H54 (cell line): Measurements from ENCODE around the gene PRDM5.

Experiments used
- DNase-seq: peaks from one replicate; pipeline ENCODE4 v3.0.0; 2011; ENCODE audit warnings: low spot score, mixed read lengths; ENCODE audit not compliant: insufficient read length
- FAIRE-seq: peaks from 3 replicates; lab custom pipeline; 2011; peaks lifted over from hg19 to GRCh38; lab: Jason Lieb, UNC
- POLR2A ChIP-seq: IDR thresholded peaks from 2 replicates; pipeline ENCODE4 v1.6.1; 2011; ENCODE audit warnings: low read depth, mild to moderate bottlenecking, low read length

Gene PRDM5

DNA sequence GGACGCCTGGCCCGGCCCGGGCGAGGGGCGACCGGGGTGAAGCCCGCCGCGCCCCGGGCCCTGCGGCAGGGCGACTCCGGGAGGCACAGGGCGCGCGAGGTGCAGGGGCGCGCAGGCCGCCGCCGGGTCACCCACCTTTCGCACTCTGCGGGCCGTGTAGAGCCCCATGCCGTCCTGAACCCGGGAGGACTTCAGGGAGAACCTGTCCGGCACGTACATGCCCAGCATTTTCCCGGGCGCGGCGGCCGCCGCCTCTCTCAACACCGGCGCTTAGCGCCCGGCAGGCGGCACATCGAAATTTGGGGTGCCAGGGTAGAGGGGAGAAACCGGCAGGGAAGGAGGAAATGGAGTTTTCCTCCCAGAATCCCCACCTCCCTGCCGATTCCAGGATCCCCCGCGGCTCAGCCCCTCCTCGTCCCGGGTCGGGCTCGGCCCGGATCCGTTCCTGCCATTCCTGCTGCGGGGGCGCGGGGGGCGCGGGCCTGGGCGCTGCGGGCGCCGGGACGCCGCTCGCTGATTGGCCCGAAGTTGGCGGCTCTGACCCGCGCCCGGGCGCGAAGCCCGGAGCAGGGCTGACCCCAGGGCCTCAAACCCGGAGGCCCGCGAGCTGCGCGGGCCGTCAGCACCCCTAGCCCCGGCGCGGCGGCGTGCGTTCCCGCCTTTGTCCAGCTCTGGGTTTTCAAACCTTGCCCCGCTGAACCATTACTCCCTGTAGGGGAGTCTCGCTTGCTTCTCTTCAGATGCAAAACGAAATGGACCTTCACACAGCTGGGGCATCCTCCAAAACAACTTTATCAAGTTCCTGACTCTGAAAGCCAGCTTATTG is at the start of gene PRDM5:
Gene PRDM5 (minus strand): TSS at position 346 of the 826 bp plus-strand sequence. CDS start 118 bp downstream, at position 228.
- FAIRE-seq (no peak), DNase-seq (peak; percentile 37)
- peak; percentile 34; the same call in 1 of the 2 replicates for TF ChIP-seq POLR2A

DNA sequence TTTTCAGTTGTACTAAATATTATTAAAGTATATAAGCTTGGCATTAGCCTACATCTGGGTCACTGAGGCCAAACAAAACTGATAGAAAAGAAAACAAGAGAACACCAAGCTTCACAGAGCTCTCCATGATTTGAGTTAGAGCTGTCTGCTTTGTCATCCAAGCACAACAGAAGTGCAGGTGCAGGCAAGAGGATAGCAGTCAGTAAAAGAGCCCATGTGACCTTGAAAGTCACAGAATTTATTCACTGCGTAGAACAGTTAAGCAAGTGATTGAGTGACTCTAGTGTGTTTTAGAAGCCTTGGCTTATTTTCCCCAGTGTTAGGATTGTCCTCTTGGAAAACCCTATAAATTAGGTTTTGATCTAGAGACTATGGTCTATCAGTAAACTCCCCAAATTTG is 49.4 kb upstream of the PRDM5 start:
- no peak for TF ChIP-seq POLR2A
- DNase-seq (no peak), FAIRE-seq (no peak)

DNA sequence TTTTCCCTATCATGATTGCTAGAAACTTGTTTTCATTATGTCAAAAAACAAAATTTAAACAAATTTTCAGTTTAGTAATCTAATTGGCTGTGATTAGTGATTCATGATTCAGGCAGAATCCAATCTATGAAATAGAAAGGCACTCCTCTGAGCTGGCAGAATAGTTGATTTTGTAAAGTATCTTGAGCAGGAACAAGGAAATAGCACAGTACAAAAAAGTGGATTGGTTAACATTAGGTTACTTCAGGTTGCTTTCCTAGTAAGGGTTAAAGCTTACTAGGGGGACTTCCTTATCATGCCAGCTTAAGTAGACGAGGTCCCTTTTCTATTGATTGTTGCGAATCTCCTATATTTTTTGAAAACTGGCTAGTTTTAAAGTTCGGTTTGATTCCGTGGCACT is 43.4 kb upstream of the PRDM5 start:
- DNase-seq (no peak), FAIRE-seq (no peak)
- no peak for TF ChIP-seq POLR2A

DNA sequence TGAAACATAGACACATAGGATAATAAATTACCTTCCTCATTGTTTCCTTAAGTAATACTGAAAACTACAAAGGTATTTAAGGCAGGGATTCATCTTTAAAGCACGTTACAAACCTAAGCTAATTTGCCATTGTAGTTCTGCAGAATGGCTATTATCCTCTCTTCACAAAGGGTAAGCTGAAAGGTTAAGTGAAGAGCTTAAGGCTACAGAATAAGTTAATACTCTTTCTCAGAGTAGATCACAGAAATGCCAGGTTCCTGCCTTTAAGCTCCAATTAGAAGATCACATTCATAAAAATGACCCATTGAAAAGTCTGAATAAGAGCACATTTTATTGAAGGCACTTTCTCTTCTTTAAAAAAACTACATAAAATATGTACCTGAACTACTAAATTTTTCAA is 42.1 kb upstream of the PRDM5 start:
- DNase-seq (no peak), FAIRE-seq (no peak)
- no peak for TF ChIP-seq POLR2A

DNA sequence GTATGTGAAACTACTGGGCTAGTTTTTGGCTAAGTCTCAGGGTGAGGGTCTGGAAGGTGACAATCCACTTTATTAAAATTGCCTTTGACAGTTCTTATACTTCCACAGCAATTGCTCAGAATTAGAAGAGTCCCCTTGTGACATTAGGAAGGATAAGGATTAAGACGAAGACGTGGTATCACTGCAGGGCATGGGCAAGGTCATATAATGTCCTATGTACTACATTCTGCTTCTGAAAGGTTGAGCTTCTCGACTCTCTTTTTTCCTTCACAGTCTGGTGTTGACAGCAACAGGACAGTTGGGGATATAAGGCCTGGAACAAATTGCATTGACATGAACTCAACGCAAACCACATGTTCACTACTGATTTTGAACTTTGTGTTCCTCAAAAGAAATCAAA is 40.9 kb upstream of the PRDM5 start:
- FAIRE-seq, result no peak
- no peak for DNase-seq
- no peak for TF ChIP-seq POLR2A

DNA sequence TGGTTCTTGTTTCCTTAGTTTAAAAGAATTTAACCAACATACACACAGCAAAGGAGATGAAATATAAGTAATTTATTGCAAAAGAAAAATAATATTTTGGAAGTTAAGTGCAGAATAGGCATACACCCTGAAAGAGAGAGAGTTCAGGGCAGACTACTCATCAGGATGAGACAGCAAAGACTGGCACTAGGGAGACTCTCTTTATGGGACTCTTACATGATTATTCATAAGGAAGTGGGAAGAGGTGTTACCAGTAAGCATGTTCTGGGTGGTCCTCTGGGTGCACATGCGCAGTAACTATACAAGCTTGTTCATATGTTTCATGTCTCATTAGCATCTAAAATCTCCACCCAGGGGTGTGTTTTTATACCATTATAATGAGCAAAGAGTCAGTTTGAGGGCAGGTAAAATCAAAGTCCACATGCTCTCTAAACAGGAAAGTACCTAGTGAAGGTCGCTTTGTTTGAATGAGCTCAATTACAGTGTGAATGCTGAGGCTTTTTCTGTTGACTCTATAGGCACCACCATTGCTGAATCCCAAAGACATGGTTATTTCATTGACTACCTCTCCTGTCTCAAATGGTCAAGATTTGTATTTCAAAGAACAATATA is 38.2 kb upstream of the PRDM5 start:
- no peak for TF ChIP-seq POLR2A
- FAIRE-seq (no peak), DNase-seq (no peak)

DNA sequence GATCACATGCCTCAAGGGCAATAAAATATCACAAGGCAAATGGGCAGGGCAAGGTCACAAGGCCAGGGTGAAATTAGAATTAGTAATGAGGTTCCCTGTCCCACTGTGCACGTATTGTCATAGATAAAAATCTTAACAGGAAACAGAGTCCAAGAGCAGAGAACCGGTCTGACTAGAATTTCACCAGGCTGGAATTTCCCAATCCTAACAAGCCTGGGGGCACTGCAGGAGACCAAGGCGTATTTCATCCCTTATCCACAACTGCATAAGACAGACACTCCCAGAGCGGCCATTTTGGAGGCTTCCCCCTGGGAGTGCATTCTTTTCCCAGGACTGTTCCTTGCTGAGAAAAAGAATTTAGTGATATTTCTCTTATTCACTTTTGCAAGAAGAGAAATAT is 25.9 kb upstream of the PRDM5 start:
- DNase-seq (no peak), FAIRE-seq (no peak)
- TF ChIP-seq POLR2A, result no peak

DNA sequence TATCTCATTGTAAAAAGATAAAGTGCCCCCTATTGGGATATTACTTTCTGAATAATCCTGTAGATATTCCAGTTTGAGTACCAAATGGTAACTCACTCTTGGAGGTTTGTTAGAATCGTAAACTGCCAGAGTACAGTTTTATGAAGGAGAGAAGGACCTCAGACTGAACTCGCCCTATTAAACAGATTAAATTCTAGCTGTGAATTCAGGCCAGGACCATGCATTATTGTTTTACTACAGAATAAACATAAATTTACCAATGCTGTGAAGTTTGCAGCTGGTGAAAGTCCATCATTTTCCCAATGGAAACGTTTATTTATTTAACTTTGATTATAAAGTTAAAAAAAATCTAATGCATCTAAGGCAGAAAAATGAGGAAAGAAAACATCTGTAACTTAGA is 20.2 kb upstream of the PRDM5 start:
- DNase-seq (no peak), FAIRE-seq (no peak)
- no peak for TF ChIP-seq POLR2A

DNA sequence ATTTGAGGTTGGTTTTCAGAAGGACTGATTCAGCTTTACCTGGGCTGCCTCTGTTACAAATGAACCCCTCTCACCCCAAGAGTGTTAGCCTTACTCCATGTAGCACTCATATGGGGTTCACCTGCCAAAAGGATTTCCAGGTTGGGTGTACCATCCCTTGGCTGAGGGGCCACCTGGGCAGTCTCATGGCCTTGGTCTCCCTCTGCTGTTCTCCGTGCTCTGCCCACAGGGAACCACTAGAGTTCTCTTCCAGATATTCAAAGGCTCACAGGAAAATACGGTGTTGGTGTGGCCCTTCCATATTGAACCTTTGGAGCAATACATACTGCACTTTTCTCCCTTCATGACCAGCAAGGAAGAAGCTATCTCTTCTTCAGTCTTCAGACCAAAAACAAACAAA is 18.0 kb upstream of the PRDM5 start:
- TF ChIP-seq POLR2A, result no peak
- FAIRE-seq (no peak), DNase-seq (no peak)

DNA sequence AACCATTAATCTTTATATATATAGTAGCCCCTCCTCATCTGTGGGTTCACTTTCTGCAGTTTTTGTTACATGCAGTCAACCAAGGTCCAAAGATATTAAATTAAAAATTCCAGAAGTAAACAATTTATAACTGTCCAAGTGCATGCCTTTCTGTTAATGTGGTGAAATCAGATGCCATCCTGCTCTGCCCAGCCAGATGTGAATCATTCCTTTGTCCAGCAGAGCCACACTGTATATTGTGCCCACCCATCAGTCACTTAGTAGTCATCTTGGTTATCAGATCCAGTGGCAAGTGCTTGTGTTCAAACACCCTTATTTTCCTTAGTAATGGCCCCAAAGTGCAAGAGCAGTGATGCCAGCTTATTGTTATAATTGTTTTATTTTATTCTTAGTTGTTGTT is 17.2 kb upstream of the PRDM5 start:
- DNase-seq, result no peak
- TF ChIP-seq POLR2A, result no peak
- FAIRE-seq, result no peak

DNA sequence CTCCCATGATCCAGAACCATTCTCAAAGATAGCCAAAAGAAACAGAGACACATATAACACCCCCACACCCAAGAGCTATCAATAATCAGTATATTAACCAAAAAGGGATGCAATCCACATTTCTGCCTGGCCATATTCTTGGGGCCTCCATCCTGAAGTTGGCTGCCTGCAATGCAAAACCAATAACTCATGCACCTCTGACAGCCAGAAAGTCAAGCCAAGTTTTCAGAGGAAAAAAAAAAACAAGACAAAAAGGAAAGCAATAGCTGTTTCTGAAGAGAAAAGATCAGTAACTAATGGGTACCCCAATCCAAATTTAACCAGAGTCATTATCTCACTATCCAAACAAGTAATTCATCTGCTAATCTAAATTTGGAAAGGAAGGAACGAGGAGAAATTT is 7.3 kb upstream of the PRDM5 start:
- no peak for TF ChIP-seq POLR2A
- no peak for FAIRE-seq
- no peak for DNase-seq

DNA sequence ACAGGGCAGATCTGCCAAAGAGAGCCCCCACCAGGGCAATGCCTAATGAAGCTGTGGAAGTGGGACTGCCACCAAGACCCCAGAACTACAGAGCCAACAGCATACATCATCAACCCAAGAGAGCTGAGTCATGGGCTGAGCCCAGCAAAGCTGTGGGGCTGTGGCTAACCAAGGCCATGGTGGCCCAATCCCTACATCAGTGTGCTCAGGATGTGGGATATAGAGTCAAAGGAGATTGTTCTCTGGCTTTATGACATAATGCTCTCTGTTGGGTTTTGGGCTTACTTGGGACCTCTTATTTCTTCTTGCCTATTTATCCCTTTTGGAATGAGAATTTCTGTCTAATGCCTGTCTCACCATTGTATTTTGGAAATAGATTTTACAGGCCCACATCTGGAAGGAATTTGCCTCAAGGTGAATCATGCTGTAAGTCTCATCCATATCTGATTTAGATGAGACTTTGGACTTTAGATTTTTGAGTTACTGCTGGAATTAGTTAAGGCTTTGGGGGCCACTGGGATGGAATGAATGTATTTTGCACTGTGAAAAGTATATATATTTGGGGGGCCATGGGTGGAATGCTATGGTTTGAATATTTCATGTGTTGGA is 5.4 kb upstream of the PRDM5 start:
- FAIRE-seq, result no peak
- no peak for TF ChIP-seq POLR2A
- DNase-seq, result no peak

DNA sequence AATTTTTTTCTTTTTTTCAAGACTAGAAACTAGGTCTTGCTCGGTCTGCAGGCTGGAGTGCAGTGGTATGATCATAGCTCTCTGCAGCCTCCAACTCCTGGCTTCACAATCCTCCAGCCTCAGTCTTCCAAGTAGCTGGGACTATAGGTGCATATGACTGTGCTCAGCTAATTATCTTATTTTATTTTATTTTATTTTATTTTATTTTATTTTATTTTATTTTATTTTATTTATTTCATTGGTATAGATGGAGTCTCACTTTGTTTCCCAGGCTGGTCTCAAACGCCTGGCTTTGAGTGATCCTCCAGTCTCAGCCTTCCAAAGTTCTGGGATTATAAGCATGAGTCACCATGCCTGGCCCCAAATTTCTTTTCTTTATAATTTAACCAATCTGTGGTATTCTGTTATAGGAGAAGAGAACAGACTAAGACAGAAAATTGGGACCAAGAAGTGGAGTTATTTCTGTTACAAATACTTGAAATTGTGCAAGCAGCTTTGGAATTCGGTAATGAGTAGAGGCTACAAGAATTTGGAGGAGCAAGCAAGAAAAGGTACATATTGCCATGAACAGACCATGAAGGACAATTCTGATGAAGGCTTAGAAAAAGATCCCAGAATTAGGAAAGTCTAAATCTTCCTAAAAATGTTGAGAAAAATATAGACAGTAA is 4.0 kb upstream of the PRDM5 start:
- FAIRE-seq (no peak), DNase-seq (no peak)
- no peak for TF ChIP-seq POLR2A

DNA sequence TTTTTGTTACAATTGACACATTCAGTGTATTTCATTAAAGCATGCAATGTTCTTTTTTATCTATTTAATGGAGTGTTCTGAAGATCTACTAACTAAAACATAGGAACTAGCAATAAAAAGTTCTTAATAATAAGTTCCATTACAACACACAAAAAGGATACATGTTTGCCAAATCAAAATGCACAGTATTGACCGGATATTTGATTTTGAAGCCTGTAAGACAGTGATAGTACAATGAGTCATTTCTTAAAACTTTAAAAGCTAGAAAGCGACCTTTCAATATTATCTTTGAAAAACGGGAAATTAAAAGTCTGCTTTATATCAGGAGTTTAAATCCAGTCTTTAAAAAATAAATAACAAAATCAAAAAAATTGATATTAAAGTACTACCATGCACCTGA is 2.4 kb upstream of the PRDM5 start:
- TF ChIP-seq POLR2A, result no peak

More for the DNA sequence above, 2.4 kb upstream of the PRDM5 start:
- FAIRE-seq (no peak), DNase-seq (no peak)
